Neural progenitor cell (in vitro differentiated cells): ENCODE measurements around the gene INHBA. TPM values are rescaled to one million over a fixed set of nuclear protein-coding genes. Genes with fewer than 3 reads are reported as not detected.

ENCODE experiments used
- DNase-seq: peaks from one replicate; pipeline ENCODE4 v3.0.0-alpha.2; 2016; ENCODE audit warnings: low spot score
- H2AFZ ChIP-seq: fragments of 200-600 bp; sonication (generic); replicated peaks from 2 replicates; pipeline ENCODE4 v1.6.1; 2016; ENCODE audit warnings: antibody characterized with exemption
- H3F3A ChIP-seq: fragments of 200-600 bp; sonication (generic); 2 replicates; pipeline ENCODE4 v1.6.1; 2016; ENCODE audit warnings: antibody characterized with exemption, low read depth
- H3K27ac ChIP-seq: fragments of 200-600 bp; sonication (generic); 2 replicates; pipeline ENCODE4 v1.5.1; 2016; ENCODE audit warnings: mild to moderate bottlenecking
- H3K27me3 ChIP-seq: fragments of 200-600 bp; sonication (generic); 2 replicates; pipeline ENCODE4 v1.6.1; 2016; ENCODE audit warnings: mild to moderate bottlenecking, moderate library complexity
- H3K36me3 ChIP-seq: fragments of 200-600 bp; sonication (generic); 2 replicates; pipeline ENCODE4 v1.5.1; 2016
- H3K4me1 ChIP-seq: fragments of 200-600 bp; sonication (generic); 2 replicates; pipeline ENCODE4 v1.6.1; 2016; ENCODE audit warnings: mixed run types
- H3K4me2 ChIP-seq: fragments of 200-600 bp; sonication (generic); 2 replicates; pipeline ENCODE4 v1.6.1; 2016
- H3K4me3 ChIP-seq: fragments of 200-600 bp; sonication (generic); 2 replicates; pipeline ENCODE4 v1.5.1; 2016
- H3K79me2 ChIP-seq: fragments of 200-600 bp; sonication (generic); 2 replicates; pipeline ENCODE4 v1.6.1; 2016; ENCODE audit warnings: low read depth
- H3K9ac ChIP-seq: fragments of 200-600 bp; sonication (generic); 2 replicates; pipeline ENCODE4 v1.6.1; 2016
- H3K9me3 ChIP-seq: fragments of 200-600 bp; sonication (generic); 2 replicates; pipeline ENCODE4 v1.5.1; 2016; ENCODE audit warnings: low read depth
- H4K20me1 ChIP-seq: fragments of 200-600 bp; sonication (generic); 2 replicates; pipeline ENCODE4 v1.6.1; 2016; ENCODE audit warnings: low read depth
- H3K27ac Mint-ChIP-seq: 3 replicates; pipeline ENCODE4 v1.8.0; 2021; ENCODE audit warnings: mixed read lengths
- H3K27me3 Mint-ChIP-seq: 2 replicates; pipeline ENCODE4 v1.8.0; 2022; ENCODE audit warnings: low read depth, mild to moderate bottlenecking, inconsistent platforms, moderate library complexity, mixed read lengths; ENCODE audit not compliant: insufficient read depth
- H3K36me3 Mint-ChIP-seq: 3 replicates; pipeline ENCODE4 v1.8.0; 2021; ENCODE audit warnings: mixed read lengths
- H3K4me1 Mint-ChIP-seq: 3 replicates; pipeline ENCODE4 v1.8.0; 2021; ENCODE audit warnings: mixed read lengths
- H3K4me3 Mint-ChIP-seq: 3 replicates; pipeline ENCODE4 v1.8.0; 2021; ENCODE audit warnings: mild to moderate bottlenecking, moderate library complexity, mixed read lengths
- H3K9me3 Mint-ChIP-seq: 3 replicates; pipeline ENCODE4 v1.8.0; 2020; ENCODE audit warnings: mixed read lengths
- CTCF ChIP-seq: fragments of 200-600 bp; sonication (generic); IDR thresholded peaks from 2 replicates; pipeline ENCODE4 v1.5.1; 2017; ENCODE audit warnings: antibody characterized with exemption, mild to moderate bottlenecking
- EZH2 ChIP-seq: fragments of 200-600 bp; sonication (generic); IDR thresholded peaks from 2 replicates; pipeline ENCODE4 v1.6.1; 2017; ENCODE audit warnings: antibody characterized with exemption, mild to moderate bottlenecking, moderate library complexity
- EZH2phosphoT487 ChIP-seq: fragments of 200-600 bp; sonication (generic); IDR thresholded peaks from 2 replicates; pipeline ENCODE4 v1.6.1; 2017; ENCODE audit warnings: antibody characterized with exemption
- total RNA-seq: library from RNA; depleted of rRNA; stranded (reverse); fragments of >200 nt; gene quantifications from 2 replicates; pipeline ENCODE4 v1.2.3, GENCODE V29; 2015; ENCODE audit warnings: low replicate concordance

Gene INHBA
- total RNA-seq, 1 donor from 2014 or later = 0.09 TPM

GRCh38 chr7:41640487-41640886 lies 62.4 kb downstream of the INHBA start:
- Histone ChIP-seq H3K27me3 (no peaks in the 10 kb centered on the region), H3K27ac (no peak overlapping the region), H3K9ac (no peak overlapping the region), H2AFZ (no peak overlapping the region), H3K9me3 (no peaks in the 10 kb centered on the region), H3K36me3 (no peaks in the 10 kb centered on the region), H3K4me1 (no peaks in the 10 kb centered on the region), H3K4me2 (no peak overlapping the region), H3K4me3 (no peak overlapping the region), H4K20me1 (no peaks in the 10 kb centered on the region), H3F3A (no peaks in the 10 kb centered on the region), H3K79me2 (no peaks in the 10 kb centered on the region)
- no peak overlapping the region for H3K27ac Mint-ChIP-seq
- no peak overlapping the region for H3K4me3 Mint-ChIP-seq
- H3K4me1 Mint-ChIP-seq = peaks cover 17% of the 10 kb centered on the region
- TF ChIP-seq EZH2phosphoT487 = no peak
- TF ChIP-seq CTCF = no peak
- no peak for TF ChIP-seq EZH2
- no peaks in the 10 kb centered on the region for H3K36me3 Mint-ChIP-seq
- H3K9me3 Mint-ChIP-seq = no peaks in the 10 kb centered on the region
- no peak for DNase-seq
- H3K27me3 Mint-ChIP-seq = peaks cover 2% of the 10 kb centered on the region

GRCh38 chr7:41637049-41637448 lies 65.8 kb downstream of the INHBA start:
- no peak overlapping the region for H3K27ac Mint-ChIP-seq
- Histone ChIP-seq H3K79me2 (no peaks in the 10 kb centered on the region), H3K4me3 (no peak overlapping the region), H3K36me3 (no peaks in the 10 kb centered on the region), H3K9me3 (no peaks in the 10 kb centered on the region), H4K20me1 (no peaks in the 10 kb centered on the region), H3F3A (no peaks in the 10 kb centered on the region), H3K27ac (no peak overlapping the region), H3K4me1 (no peaks in the 10 kb centered on the region), H3K4me2 (no peak overlapping the region), H2AFZ (no peak overlapping the region), H3K27me3 (no peaks in the 10 kb centered on the region), H3K9ac (no peak overlapping the region)
- H3K9me3 Mint-ChIP-seq = no peaks in the 10 kb centered on the region
- H3K36me3 Mint-ChIP-seq = no peaks in the 10 kb centered on the region
- no peak overlapping the region for H3K4me3 Mint-ChIP-seq
- peaks cover 17% of the 10 kb centered on the region for H3K4me1 Mint-ChIP-seq
- no peak for DNase-seq
- H3K27me3 Mint-ChIP-seq = peaks cover 6% of the 10 kb centered on the region
- TF ChIP-seq EZH2 = no peak
- no peak for TF ChIP-seq CTCF
- no peak for TF ChIP-seq EZH2phosphoT487
